ENCODE results near the gene WDR47.

Gene WDR47

GRCh38 chr1:108951242-108951641 lies 90.7 kb downstream of the WDR47 start:
- no peaks in the 10 kb centered on the region for H3K9me3 ChIP-seq (replicated peaks; ENCODE audit: insufficient read depth, low read length)
- no peak overlapping the region for H3K4me3 ChIP-seq (ENCODE audit: low read length)
- no peak overlapping the region for H3K27ac ChIP-seq (ENCODE audit: low read length)
- no peaks in the 10 kb centered on the region for H3K9me2 ChIP-seq (replicated peaks; ENCODE audit: insufficient read depth, low read length)
- no peak for DNase-seq
- no peaks in the 10 kb centered on the region for H3K36me3 ChIP-seq (replicated peaks; ENCODE audit: insufficient read depth, low read length)
- no peak overlapping the region for H3K4me2 ChIP-seq (ENCODE audit: low read depth, low read length)
- no peaks in the 10 kb centered on the region for H3F3A ChIP-seq (ENCODE audit: insufficient read depth, low read length)
- H3K4me1 ChIP-seq (ENCODE audit: low read length), result no peaks in the 10 kb centered on the region
- no peak for TF ChIP-seq EZH2 (optimal IDR thresholded peaks at IDR 0.05; ENCODE audit: low read depth, low read length)
- TF ChIP-seq EZH2phosphoT487 (IDR thresholded peaks at IDR 0.05; ENCODE audit: low read length), result no peak
- TF ChIP-seq CTCF (IDR thresholded peaks at IDR 0.05; ENCODE audit: low read length), result no peak
- no peak overlapping the region for H2AFZ ChIP-seq (ENCODE audit: low read length)
- no peaks in the 10 kb centered on the region for H3K27me3 ChIP-seq (replicated peaks; ENCODE audit: insufficient read depth, low read length)
- peaks cover 36% of the 10 kb centered on the region for H3K79me2 ChIP-seq (ENCODE audit: low read length)
- no peak overlapping the region for H3K9ac ChIP-seq (ENCODE audit: low read length)
- H4K20me1 ChIP-seq (ENCODE audit: insufficient read depth, low read length), result no peaks in the 10 kb centered on the region

DNA sequence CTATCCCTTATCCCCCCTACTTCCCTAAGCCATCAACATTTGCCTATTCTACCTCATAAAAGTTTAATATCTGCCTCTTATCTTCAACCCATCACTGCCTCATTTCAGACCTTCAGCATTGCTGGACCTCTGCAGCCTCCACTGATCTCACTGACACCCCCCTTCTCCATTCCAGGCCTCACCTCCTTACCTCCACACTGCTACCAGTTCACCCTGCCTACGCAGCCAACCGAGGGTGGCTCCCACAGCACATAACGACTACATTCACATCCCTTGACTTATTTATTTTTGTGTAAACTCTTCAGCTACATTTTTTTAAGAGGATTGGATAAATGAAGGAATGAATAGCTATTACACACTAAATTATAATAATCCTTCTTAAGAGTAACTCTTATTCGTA lies 92.9 kb downstream of the WDR47 start:
- Histone ChIP-seq H3K27me3 (replicated peaks; ENCODE audit: insufficient read depth, low read length) (no peaks in the 10 kb centered on the region), H3K4me3 (ENCODE audit: low read length) (no peak overlapping the region), H3K9ac (ENCODE audit: low read length) (no peak overlapping the region), H3K27ac (ENCODE audit: low read length) (no peak overlapping the region), H3K36me3 (replicated peaks; ENCODE audit: insufficient read depth, low read length) (no peaks in the 10 kb centered on the region), H3K79me2 (ENCODE audit: low read length) (peaks cover 24% of the 10 kb centered on the region), H3F3A (ENCODE audit: insufficient read depth, low read length) (no peaks in the 10 kb centered on the region), H2AFZ (ENCODE audit: low read length) (no peak overlapping the region), H3K9me3 (replicated peaks; ENCODE audit: insufficient read depth, low read length) (no peaks in the 10 kb centered on the region), H3K4me2 (ENCODE audit: low read depth, low read length) (no peak overlapping the region), H3K9me2 (replicated peaks; ENCODE audit: insufficient read depth, low read length) (no peaks in the 10 kb centered on the region), H3K4me1 (ENCODE audit: low read length) (no peaks in the 10 kb centered on the region), H4K20me1 (ENCODE audit: insufficient read depth, low read length) (no peaks in the 10 kb centered on the region)
- no peak for DNase-seq
- TF ChIP-seq EZH2phosphoT487 (IDR thresholded peaks at IDR 0.05; ENCODE audit: low read length), result no peak
- TF ChIP-seq EZH2 (optimal IDR thresholded peaks at IDR 0.05; ENCODE audit: low read depth, low read length), result no peak
- no peak for TF ChIP-seq CTCF (IDR thresholded peaks at IDR 0.05; ENCODE audit: low read length)

- H3F3A ChIP-seq (ENCODE audit: insufficient read depth, low read length), result no peaks in the 10 kb centered on the region
- H3K36me3 ChIP-seq (replicated peaks; ENCODE audit: insufficient read depth, low read length), result no peaks in the 10 kb centered on the region
- TF ChIP-seq EZH2 (optimal IDR thresholded peaks at IDR 0.05; ENCODE audit: low read depth, low read length) (no peak), CTCF (IDR thresholded peaks at IDR 0.05; ENCODE audit: low read length) (no peak), EZH2phosphoT487 (IDR thresholded peaks at IDR 0.05; ENCODE audit: low read length) (no peak)
- no peaks in the 10 kb centered on the region for H3K4me1 ChIP-seq (ENCODE audit: low read length)
- H3K9me3 ChIP-seq (replicated peaks; ENCODE audit: insufficient read depth, low read length), result no peaks in the 10 kb centered on the region
- H3K4me3 ChIP-seq (ENCODE audit: low read length), result no peak overlapping the region
- no peak overlapping the region for H3K9ac ChIP-seq (ENCODE audit: low read length)
- no peaks in the 10 kb centered on the region for H4K20me1 ChIP-seq (ENCODE audit: insufficient read depth, low read length)
- H2AFZ ChIP-seq (ENCODE audit: low read length), result no peak overlapping the region
- H3K27me3 ChIP-seq (replicated peaks; ENCODE audit: insufficient read depth, low read length), result no peaks in the 10 kb centered on the region
- H3K9me2 ChIP-seq (replicated peaks; ENCODE audit: insufficient read depth, low read length), result no peaks in the 10 kb centered on the region
- H3K4me2 ChIP-seq (ENCODE audit: low read depth, low read length), result no peak overlapping the region
- peaks cover 19% of the 10 kb centered on the region for H3K79me2 ChIP-seq (ENCODE audit: low read length)
- DNase-seq, result no peak
- H3K27ac ChIP-seq (ENCODE audit: low read length), result no peak overlapping the region
Observed at GRCh38 chr1:108947871-108948525, 93.9 kb downstream of the WDR47 start.
